HG03521 (cell line): ENCODE measurements around the gene NPPB.

ENCODE experiments used
- ATAC-seq: cut with Tn5 transposase; IDR thresholded peaks from one replicate; pipeline ENCODE4 v1.9.1; 2021; ENCODE audit warnings: mild to moderate bottlenecking, moderate library complexity; ENCODE audit not compliant: unreplicated experiment

NPPB gene

DNA sequence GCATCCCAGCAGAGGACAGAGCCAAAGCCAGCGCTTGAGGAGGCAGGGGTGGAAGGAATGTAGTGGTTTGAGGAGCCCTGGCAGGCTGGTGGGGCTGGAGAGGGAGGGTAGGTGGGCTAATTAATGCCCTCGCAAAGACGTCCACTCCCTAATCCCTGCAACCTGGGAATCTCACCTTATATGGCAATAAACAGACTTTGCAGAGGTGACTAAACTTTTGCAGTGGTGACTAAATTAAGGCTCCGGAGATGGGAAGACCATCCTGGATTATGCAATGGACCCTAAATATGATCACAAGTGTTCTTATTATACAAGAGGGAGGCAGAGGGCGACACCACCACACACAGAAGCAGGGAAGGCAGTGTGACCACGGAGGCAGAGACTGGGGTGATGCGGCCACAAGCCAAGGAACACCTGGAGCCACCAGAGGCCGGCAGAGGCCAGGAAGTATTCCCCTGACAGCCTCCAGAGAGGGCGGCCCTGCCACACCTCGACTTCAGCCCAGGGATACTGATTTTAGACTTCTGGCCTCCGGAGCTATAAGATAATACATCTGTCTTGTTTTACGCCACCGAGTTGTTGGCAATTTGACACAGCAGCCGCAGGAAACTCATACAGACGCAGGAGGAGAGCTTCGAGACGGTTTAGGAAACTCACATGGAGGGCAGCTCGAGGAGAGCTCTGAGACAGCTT, 23.1 kb upstream of the NPPB start:
- ATAC-seq, result no peak

- ATAC-seq, result no peak
Measured at GRCh38 chr1:11880911-11881748, 22.4 kb upstream of the NPPB start.

DNA sequence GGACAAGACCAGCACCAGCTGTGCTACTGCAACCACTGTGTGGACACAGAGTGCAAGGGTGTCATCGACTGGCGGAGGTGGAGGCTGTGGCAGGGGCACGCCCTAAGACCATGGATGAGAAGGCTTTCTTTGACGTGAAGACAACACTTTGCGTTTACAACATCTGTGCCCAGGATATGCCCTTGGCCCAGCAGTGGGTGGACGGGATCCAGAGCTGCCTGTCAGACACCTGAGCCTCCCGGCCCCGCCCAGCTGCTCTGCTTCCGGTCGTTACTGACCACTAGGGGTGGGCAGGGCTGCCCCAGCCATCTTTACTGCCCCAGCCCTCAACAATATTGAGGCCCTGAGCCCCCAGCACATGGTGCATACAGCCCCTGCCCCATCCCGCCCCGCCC, 21.4 kb upstream of the NPPB start:
- ATAC-seq, result no peak

- no peak for ATAC-seq
Measured at GRCh38 chr1:11879311-11880180, 20.8 kb upstream of the NPPB start.

GRCh38 chr1:11878891-11879190, 20.1 kb upstream of the NPPB start:
- no peak for ATAC-seq

GRCh38 chr1:11878081-11878890, 19.5 kb upstream of the NPPB start:
- no peak for ATAC-seq

DNA sequence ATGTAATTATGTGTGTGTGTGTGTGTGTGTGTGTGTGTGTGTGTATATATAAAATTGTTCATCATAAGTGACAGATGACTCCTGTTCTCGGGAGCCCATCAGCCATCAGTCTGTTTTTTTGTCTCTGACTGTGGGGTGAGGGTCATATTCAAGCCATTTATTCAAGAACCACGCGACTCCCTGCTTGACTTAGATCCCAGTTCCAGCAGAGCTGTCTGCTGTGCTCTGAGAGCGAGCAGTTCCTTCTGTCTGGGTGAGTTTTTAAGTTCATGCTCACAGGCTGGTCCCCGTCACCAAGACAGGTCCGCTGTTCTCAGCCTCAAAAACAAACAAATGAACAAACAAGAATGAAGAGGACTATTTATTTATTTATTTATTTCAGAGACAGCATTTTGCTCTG, 18.3 kb upstream of the NPPB start:
- ATAC-seq, result no peak

DNA sequence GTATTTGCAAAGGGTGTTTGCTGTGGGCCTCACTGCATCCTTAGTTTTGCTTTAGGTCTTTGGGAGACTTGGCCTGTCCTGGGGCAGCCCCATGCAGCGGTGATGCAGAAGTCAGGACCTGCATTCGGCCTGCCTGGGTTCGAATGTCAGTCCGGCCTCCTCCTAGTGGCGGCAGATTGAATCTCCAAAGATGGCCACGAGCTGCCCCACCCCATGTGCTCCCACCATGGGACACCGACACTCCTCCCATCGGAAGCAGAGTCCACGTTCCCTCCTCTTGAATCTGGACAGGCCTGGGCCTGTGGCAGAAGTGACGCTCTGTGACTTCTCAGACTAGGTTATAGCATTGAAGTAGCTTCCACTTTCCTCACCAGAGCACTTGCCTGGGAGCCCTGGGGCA, 16.3 kb upstream of the NPPB start:
- ATAC-seq, result no peak

DNA sequence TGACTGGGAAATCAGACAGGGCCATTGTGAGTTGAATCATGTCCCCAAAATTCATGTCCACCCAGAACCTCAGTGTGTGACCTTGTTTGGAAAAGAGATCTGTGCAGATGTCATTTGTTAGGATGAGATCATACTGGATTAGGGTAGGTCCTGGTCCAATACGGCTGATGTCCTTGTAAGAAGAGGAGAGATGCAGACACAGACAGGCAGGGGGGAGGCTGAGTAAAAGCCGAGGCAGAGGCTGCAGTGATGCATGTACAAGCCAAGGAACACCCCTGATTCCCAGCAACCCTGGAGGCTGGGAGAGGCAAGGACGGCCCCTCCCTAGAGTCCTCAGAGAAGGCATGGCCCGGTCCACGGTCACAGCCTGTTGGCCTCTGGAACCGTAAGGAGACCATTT, 15.9 kb upstream of the NPPB start:
- no peak for ATAC-seq

DNA sequence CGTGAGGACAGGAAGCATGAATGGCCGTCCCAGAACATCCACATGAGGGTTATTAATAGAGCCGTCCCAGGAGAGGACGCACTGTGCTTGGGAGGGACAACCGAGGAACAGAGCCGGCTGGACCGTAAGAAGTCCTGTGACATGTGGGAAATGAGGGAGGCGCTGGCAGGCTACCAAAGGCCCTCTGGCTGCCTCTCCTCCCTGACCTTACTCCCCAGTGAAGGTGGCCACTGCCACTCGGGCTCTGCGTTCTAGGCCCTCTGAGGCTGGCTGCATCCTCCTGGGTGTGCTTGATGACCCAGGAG, 15.5 kb upstream of the NPPB start:
- no peak for ATAC-seq

GRCh38 chr1:11873395-11874257, 14.9 kb upstream of the NPPB start:
- ATAC-seq, result no peak

GRCh38 chr1:11872545-11872944, 13.8 kb upstream of the NPPB start:
- ATAC-seq, result no peak

DNA sequence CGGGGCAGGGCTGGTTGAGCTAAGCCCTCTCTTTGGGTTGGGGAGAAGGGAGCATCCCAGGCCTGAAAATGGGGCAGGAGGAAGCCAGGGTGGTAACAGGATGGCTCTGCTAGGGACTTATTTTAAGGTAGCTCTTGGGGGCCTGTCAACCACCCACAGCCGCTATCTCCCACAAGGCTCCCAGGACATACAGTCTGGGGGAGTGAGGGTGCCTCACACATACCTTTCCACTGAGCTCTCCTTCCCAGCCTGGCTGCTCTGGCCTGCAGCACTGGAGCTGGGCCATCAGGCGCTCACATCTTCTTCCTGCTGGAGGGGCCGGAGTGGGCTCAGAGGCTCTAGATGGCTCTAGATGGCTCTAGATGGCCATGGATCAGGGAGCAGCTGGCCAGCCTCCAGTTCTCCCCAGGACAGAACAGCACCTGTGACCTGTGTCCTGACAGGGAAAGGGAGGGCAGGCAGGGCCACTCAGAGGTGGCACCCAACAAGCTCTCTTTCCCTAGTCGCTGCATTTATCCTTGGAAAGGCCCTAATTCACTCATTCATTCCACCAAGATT, 11.0 kb upstream of the NPPB start:
- no peak for ATAC-seq

- no peak for ATAC-seq
Measured at GRCh38 chr1:11869104-11869503, 10.4 kb upstream of the NPPB start.

- ATAC-seq, result no peak
Measured at GRCh38 chr1:11868331-11868980, 9.7 kb upstream of the NPPB start.

DNA sequence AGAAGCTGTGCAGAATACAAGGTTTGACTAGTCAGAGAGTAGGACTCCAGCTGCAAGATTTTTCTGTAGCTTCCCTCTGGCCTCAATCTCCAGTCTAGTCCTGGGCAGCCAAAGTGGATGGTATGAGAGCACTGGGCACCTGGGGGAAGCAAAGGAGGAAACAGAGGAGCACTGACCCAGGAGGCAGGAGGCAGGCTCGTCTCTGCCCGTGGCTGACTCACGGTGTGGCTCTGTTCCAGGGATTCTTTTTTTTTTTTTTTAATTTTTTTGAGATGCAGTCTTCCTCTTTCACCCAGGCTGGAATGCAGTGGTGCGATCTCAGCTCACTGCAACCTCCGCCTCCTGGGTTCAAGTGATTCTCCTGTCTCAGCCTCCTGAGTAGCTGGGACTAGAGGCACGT, 4.1 kb upstream of the NPPB start:
- no peak for ATAC-seq

DNA sequence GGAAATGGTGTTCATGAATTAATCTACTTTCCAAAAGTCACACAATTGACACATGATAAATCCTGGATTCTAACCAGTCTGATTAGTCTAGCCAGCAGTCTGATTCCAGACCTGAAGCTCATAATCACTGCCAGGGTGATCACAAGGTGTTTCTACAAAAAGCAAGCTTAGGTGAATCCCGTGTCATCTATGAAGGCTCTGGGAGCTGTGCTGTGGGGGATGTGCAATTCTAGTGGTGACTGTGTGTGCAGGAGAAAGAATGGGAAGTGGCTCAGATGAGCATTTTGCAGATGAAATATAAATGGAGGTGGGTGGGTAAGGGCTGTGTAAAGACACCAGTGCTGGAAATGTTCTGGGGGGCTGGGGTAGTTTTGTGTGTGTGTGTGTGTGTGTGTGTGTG, 1.8 kb upstream of the NPPB start:
- ATAC-seq, result no peak

DNA sequence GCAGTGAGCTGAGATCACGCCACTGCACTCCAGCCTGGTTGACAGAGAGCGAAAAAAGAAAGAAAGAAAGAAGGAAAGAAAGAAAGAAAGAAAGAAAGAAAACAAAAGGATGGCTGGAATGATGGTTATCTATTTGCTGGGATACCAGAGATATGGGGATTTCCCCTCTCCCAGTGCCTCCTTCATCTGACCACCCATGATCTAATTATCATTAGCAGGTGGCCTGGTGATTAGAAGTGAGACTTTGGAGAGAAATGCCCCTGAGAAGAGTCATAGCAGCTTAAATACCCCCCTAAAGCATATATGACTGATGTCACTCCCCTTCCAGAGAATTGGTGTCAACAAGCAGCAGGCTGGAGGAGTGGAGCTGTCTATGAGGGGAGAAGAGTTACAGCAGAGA, 1.3 kb upstream of the NPPB start:
- ATAC-seq, result no peak
